GM23338 (cell line): ENCODE results near the gene LAD1. TPM values are rescaled to one million over a fixed set of nuclear protein-coding genes. Genes with fewer than 3 reads are reported as not detected.

Experiments
- ATAC-seq: fragments of 200-7000 bp; cut with Tn5 transposase; 3 replicates; pipeline ENCODE4 v1.9.1; 2020
- DNase-seq: peaks from one replicate; pipeline ENCODE4 v3.0.0-alpha.2; 2015; ENCODE audit warnings: low spot score
- H2AFZ ChIP-seq: fragments of 200-600 bp; sonication (generic); 2 replicates; pipeline ENCODE4 v1.8.0; 2016; ENCODE audit warnings: antibody characterized with exemption, mild to moderate bottlenecking, moderate library complexity
- H3F3A ChIP-seq: fragments of 200-600 bp; sonication (generic); replicated peaks from 2 replicates; pipeline ENCODE4 v1.8.0; 2017; ENCODE audit warnings: antibody characterized with exemption, mixed run types, low read depth
- H3K27ac ChIP-seq: fragments of 200-600 bp; sonication (generic); 2 replicates; pipeline ENCODE4 v1.6.1; 2016; ENCODE audit warnings: low read depth
- H3K27me3 ChIP-seq: fragments of 200-600 bp; sonication (generic); 2 replicates; pipeline ENCODE4 v1.8.0; 2016; ENCODE audit warnings: mild to moderate bottlenecking, mixed run types, moderate library complexity; ENCODE audit not compliant: insufficient read depth
- H3K36me3 ChIP-seq: fragments of 200-600 bp; sonication (generic); 2 replicates; pipeline ENCODE4 v1.8.0; 2016; ENCODE audit warnings: mild to moderate bottlenecking; ENCODE audit not compliant: insufficient read depth
- H3K4me1 ChIP-seq: fragments of 200-600 bp; sonication (generic); 2 replicates; pipeline ENCODE4 v1.8.0; 2016; ENCODE audit warnings: mild to moderate bottlenecking, moderate library complexity; ENCODE audit not compliant: insufficient read depth
- H3K4me2 ChIP-seq: fragments of 200-600 bp; sonication (generic); 2 replicates; pipeline ENCODE4 v1.7.1; 2017; ENCODE audit warnings: mixed run types
- H3K4me3 ChIP-seq: fragments of 200-600 bp; sonication (generic); 2 replicates; pipeline ENCODE4 v1.6.1; 2016; ENCODE audit warnings: mixed run types
- H3K79me2 ChIP-seq: fragments of 200-600 bp; sonication (generic); replicated peaks from 2 replicates; pipeline ENCODE4 v1.8.0; 2017; ENCODE audit warnings: mild to moderate bottlenecking; ENCODE audit not compliant: insufficient read depth
- H3K9me2 ChIP-seq: fragments of 200-600 bp; sonication (generic); 2 replicates; pipeline ENCODE4 v1.8.0; 2017; ENCODE audit not compliant: insufficient read depth
- H4K20me1 ChIP-seq: fragments of 200-600 bp; sonication (generic); replicated peaks from 2 replicates; pipeline ENCODE4 v1.8.0; 2017; ENCODE audit warnings: mild to moderate bottlenecking; ENCODE audit not compliant: insufficient read depth
- H3K27ac Mint-ChIP-seq: 2 replicates; pipeline ENCODE4 v1.8.0; 2020; ENCODE audit warnings: inconsistent platforms, mild to moderate bottlenecking, moderate library complexity, mixed read lengths
- H3K27me3 Mint-ChIP-seq: 3 replicates; pipeline ENCODE4 v1.8.0; 2022; ENCODE audit warnings: low read depth, mild to moderate bottlenecking, moderate library complexity, mixed read lengths, inconsistent platforms; ENCODE audit not compliant: insufficient read depth, poor library complexity
- H3K36me3 Mint-ChIP-seq: 3 replicates; pipeline ENCODE4 v1.8.0; 2021; ENCODE audit warnings: low read depth, mild to moderate bottlenecking, inconsistent platforms, moderate library complexity, mixed read lengths
- H3K4me1 Mint-ChIP-seq: 3 replicates; pipeline ENCODE4 v1.8.0; 2020; ENCODE audit warnings: mild to moderate bottlenecking, inconsistent platforms, mixed read lengths
- H3K4me3 Mint-ChIP-seq: 3 replicates; pipeline ENCODE4 v1.8.0; 2021; ENCODE audit warnings: moderate library complexity, mild to moderate bottlenecking, inconsistent platforms, mixed read lengths
- H3K9me3 Mint-ChIP-seq: 3 replicates; pipeline ENCODE4 v1.8.0; 2020; ENCODE audit warnings: moderate library complexity, mild to moderate bottlenecking, inconsistent platforms, mixed read lengths
- CREB1 ChIP-seq: fragments of 250-450 bp; sonication (Bioruptor Pico); IDR thresholded peaks from 2 replicates; pipeline ENCODE4 v1.5.0; 2020; ENCODE audit warnings: low read depth, mild to moderate bottlenecking, moderate library complexity
- EZH2 ChIP-seq: fragments of 200-600 bp; sonication (generic); IDR thresholded peaks from one replicate; pipeline ENCODE4 v1.8.0; 2017; ENCODE audit warnings: antibody characterized with exemption, mild to moderate bottlenecking, low read depth; ENCODE audit not compliant: unreplicated experiment
- EZH2phosphoT487 ChIP-seq: fragments of 200-600 bp; sonication (generic); IDR thresholded peaks from one replicate; pipeline ENCODE4 v1.8.1; 2018; ENCODE audit warnings: antibody characterized with exemption; ENCODE audit not compliant: unreplicated experiment
- NANOG ChIP-seq: IDR thresholded peaks from 2 replicates; pipeline ENCODE4 v1.6.1; 2016; ENCODE audit warnings: antibody characterized with exemption, borderline replicate concordance
- POLR2AphosphoS5 ChIP-seq: IDR thresholded peaks from 2 replicates; pipeline ENCODE4 v1.6.1; 2016; ENCODE audit warnings: antibody characterized with exemption, low read depth
- STAT1 ChIP-seq: IDR thresholded peaks from one replicate; pipeline ENCODE4 v1.6.1; 2016; ENCODE audit warnings: antibody characterized with exemption; ENCODE audit not compliant: unreplicated experiment
- ZNF114 ChIP-seq: fragments of 250-450 bp; sonication (Bioruptor Pico); IDR thresholded peaks from 2 replicates; pipeline ENCODE4 v1.5.0; 2020; ENCODE audit warnings: mild to moderate bottlenecking, moderate library complexity
- ZNF331 ChIP-seq: fragments of 250-450 bp; sonication (Bioruptor Pico); IDR thresholded peaks from 2 replicates; pipeline ENCODE4 v1.5.0; 2020; ENCODE audit warnings: low read depth, mild to moderate bottlenecking, moderate library complexity
- polyA plus RNA-seq: library from polyadenylated mRNA; unstranded; fragments of >200 nt; fragmentation: Nextera tagmentation; extraction: Ambion mirVana; gene quantifications from 2 replicates; pipeline ENCODE4 v1.2.1, GENCODE V29; 2016
- total RNA-seq: library from RNA; depleted of rRNA; stranded (reverse); fragments of >200 nt; shearing (Covaris generic); gene quantifications from 2 replicates; pipeline ENCODE4 v1.2.3, GENCODE V29; 2014
- TF ChIP-seq, protein P1 (sequence below): fragments of 250-450 bp; sonication (Bioruptor Pico); IDR thresholded peaks from 2 replicates; pipeline ENCODE4 v1.5.0; 2020; ENCODE audit warnings: mild to moderate bottlenecking, moderate library complexity
- TF ChIP-seq, protein P2 (sequence below), 2 experiments: fragments of 200-600 bp in 1 of 2; sonication (generic) in 1 of 2; conservative IDR thresholded peaks; 2 replicates each; pipeline versions ENCODE4 v1.5.1 to v1.6.1; 2016 to 2017; ENCODE audit warnings: antibody characterized with exemption in 2 of 2, low read depth in 2 of 2, mild to moderate bottlenecking in 2 of 2, moderate library complexity in 1 of 2
- TF ChIP-seq, protein P3 (sequence below): IDR thresholded peaks from one replicate; pipeline ENCODE4 v1.6.1; 2018; ENCODE audit warnings: antibody characterized with exemption; ENCODE audit not compliant: unreplicated experiment

LAD1 gene
- total and polyA plus RNA-seq, 2 experiments from 2014 or later, result 17.6 to 18.9 TPM

DNA sequence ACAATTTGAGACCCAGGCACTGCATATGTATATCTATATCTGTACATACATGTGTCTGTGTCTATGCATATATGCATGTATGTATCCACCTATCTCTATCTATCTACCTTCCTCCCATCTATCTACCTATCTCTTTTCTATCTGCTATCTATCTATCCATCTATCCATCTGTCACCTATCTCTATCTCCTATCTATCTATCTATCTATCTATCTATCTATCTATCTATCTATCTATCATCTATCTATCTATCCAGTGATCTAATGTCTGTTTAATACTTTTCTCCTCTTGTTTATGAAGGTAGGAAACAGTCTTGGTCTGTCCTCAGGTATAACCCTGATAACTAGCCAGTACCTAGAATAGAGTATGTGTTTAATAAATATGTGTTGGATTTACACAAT is 47.5 kb downstream of the LAD1 start:
- Mint-ChIP-seq H3K27me3 (peaks cover 13% of the 10 kb centered on the region), H3K4me1 (peaks cover 34% of the 10 kb centered on the region), H3K9me3 (no peaks in the 10 kb centered on the region; the same call in 2 of the 3 replicates), H3K4me3 (no peak overlapping the region), H3K27ac (no peak overlapping the region), H3K36me3 (no peaks in the 10 kb centered on the region)
- H3K9me2 ChIP-seq, result no peaks in the 10 kb centered on the region
- H3F3A ChIP-seq, result peaks cover 4% of the 10 kb centered on the region; the same call in 1 of the 2 replicates
- no peak overlapping the region for H3K4me3 ChIP-seq
- H3K27ac ChIP-seq, result no peak overlapping the region
- H4K20me1 ChIP-seq, result no peaks in the 10 kb centered on the region
- DNase-seq, result no peak
- no peak overlapping the region for H3K4me2 ChIP-seq
- H3K79me2 ChIP-seq, result no peaks in the 10 kb centered on the region
- no peaks in the 10 kb centered on the region for H3K27me3 ChIP-seq
- H3K36me3 ChIP-seq, result no peaks in the 10 kb centered on the region
- no peak for ATAC-seq
- TF ChIP-seq, protein P1, sequence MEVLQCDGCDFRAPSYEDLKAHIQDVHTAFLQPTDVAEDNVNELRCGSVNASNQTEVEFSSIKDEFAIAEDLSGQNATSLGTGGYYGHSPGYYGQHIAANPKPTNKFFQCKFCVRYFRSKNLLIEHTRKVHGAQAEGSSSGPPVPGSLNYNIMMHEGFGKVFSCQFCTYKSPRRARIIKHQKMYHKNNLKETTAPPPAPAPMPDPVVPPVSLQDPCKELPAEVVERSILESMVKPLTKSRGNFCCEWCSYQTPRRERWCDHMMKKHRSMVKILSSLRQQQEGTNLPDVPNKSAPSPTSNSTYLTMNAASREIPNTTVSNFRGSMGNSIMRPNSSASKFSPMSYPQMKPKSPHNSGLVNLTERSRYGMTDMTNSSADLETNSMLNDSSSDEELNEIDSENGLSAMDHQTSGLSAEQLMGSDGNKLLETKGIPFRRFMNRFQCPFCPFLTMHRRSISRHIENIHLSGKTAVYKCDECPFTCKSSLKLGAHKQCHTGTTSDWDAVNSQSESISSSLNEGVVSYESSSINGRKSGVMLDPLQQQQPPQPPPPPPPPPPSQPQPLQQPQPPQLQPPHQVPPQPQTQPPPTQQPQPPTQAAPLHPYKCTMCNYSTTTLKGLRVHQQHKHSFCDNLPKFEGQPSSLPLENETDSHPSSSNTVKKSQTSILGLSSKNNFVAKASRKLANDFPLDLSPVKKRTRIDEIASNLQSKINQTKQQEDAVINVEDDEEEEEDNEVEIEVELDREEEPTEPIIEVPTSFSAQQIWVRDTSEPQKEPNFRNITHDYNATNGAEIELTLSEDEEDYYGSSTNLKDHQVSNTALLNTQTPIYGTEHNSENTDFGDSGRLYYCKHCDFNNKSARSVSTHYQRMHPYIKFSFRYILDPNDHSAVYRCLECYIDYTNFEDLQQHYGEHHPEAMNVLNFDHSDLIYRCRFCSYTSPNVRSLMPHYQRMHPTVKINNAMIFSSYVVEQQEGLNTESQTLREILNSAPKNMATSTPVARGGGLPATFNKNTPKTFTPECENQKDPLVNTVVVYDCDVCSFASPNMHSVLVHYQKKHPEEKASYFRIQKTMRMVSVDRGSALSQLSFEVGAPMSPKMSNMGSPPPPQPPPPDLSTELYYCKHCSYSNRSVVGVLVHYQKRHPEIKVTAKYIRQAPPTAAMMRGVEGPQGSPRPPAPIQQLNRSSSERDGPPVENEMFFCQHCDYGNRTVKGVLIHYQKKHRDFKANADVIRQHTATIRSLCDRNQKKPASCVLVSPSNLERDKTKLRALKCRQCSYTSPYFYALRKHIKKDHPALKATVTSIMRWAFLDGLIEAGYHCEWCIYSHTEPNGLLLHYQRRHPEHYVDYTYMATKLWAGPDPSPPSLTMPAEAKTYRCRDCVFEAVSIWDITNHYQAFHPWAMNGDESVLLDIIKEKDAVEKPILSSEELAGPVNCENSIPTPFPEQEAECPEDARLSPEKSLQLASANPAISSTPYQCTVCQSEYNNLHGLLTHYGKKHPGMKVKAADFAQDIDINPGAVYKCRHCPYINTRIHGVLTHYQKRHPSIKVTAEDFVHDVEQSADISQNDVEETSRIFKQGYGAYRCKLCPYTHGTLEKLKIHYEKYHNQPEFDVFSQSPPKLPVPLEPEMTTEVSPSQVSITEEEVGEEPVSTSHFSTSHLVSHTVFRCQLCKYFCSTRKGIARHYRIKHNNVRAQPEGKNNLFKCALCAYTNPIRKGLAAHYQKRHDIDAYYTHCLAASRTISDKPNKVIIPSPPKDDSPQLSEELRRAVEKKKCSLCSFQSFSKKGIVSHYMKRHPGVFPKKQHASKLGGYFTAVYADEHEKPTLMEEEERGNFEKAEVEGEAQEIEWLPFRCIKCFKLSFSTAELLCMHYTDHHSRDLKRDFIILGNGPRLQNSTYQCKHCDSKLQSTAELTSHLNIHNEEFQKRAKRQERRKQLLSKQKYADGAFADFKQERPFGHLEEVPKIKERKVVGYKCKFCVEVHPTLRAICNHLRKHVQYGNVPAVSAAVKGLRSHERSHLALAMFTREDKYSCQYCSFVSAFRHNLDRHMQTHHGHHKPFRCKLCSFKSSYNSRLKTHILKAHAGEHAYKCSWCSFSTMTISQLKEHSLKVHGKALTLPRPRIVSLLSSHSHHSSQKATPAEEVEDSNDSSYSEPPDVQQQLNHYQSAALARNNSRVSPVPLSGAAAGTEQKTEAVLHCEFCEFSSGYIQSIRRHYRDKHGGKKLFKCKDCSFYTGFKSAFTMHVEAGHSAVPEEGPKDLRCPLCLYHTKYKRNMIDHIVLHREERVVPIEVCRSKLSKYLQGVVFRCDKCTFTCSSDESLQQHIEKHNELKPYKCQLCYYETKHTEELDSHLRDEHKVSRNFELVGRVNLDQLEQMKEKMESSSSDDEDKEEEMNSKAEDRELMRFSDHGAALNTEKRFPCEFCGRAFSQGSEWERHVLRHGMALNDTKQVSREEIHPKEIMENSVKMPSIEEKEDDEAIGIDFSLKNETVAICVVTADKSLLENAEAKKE, result no peak
- no peak for TF ChIP-seq ZNF331
- TF ChIP-seq CREB1 (CRISPR knock-in tag), result no peak
- TF ChIP-seq POLR2AphosphoS5, result no peak
- no peak for TF ChIP-seq ZNF114 (CRISPR knock-in tag)
- no peak for TF ChIP-seq EZH2phosphoT487
- H2AFZ ChIP-seq, result no peak overlapping the region
- H3K4me1 ChIP-seq, result peaks cover 19% of the 10 kb centered on the region

DNA sequence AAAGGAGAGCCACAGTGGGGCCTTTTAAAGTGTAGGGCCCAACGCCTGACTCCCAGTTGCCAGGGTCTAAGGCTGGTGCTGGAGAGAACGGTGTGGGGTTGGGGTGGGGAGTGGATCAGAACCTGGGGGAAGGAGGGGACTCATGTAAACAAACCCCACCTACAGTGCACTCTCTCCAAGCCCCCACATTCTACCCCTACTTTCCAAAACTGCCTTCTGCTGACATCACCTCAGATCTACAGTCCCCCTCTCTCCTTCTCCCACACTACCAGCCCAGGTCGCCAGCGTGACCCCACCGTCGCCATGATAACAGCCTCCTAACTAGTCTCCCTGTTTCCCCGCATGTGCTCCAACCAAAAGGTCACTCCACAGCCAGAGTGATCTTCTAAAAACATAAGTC is 48.2 kb downstream of the LAD1 start:
- H3K27me3 ChIP-seq, result no peaks in the 10 kb centered on the region
- H3K27ac ChIP-seq, result no peak overlapping the region
- no peaks in the 10 kb centered on the region for H4K20me1 ChIP-seq
- Mint-ChIP-seq H3K4me1 (peaks cover 36% of the 10 kb centered on the region), H3K9me3 (no peaks in the 10 kb centered on the region; the same call in 2 of the 3 replicates), H3K36me3 (no peaks in the 10 kb centered on the region), H3K27ac (no peak overlapping the region), H3K4me3 (no peak overlapping the region), H3K27me3 (peaks cover 14% of the 10 kb centered on the region)
- ATAC-seq (no peak), DNase-seq (no peak)
- no peaks in the 10 kb centered on the region for H3K36me3 ChIP-seq
- H3K79me2 ChIP-seq, result no peaks in the 10 kb centered on the region
- H3K4me2 ChIP-seq, result no peak overlapping the region
- no peak overlapping the region for H2AFZ ChIP-seq
- H3K9me2 ChIP-seq, result no peaks in the 10 kb centered on the region
- H3K4me3 ChIP-seq, result no peak overlapping the region
- peaks cover 4% of the 10 kb centered on the region; the same call in 1 of the 2 replicates for H3F3A ChIP-seq
- H3K4me1 ChIP-seq, result peaks cover 19% of the 10 kb centered on the region
- no peak for TF ChIP-seq NANOG
- TF ChIP-seq ZNF114 (CRISPR knock-in tag), result no peak
- TF ChIP-seq, protein P2, sequence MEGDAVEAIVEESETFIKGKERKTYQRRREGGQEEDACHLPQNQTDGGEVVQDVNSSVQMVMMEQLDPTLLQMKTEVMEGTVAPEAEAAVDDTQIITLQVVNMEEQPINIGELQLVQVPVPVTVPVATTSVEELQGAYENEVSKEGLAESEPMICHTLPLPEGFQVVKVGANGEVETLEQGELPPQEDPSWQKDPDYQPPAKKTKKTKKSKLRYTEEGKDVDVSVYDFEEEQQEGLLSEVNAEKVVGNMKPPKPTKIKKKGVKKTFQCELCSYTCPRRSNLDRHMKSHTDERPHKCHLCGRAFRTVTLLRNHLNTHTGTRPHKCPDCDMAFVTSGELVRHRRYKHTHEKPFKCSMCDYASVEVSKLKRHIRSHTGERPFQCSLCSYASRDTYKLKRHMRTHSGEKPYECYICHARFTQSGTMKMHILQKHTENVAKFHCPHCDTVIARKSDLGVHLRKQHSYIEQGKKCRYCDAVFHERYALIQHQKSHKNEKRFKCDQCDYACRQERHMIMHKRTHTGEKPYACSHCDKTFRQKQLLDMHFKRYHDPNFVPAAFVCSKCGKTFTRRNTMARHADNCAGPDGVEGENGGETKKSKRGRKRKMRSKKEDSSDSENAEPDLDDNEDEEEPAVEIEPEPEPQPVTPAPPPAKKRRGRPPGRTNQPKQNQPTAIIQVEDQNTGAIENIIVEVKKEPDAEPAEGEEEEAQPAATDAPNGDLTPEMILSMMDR (conservative IDR thresholded peaks at IDR 0.05; ENCODE audit: low read depth in 2 of 2), result no peak
- TF ChIP-seq, protein P3, sequence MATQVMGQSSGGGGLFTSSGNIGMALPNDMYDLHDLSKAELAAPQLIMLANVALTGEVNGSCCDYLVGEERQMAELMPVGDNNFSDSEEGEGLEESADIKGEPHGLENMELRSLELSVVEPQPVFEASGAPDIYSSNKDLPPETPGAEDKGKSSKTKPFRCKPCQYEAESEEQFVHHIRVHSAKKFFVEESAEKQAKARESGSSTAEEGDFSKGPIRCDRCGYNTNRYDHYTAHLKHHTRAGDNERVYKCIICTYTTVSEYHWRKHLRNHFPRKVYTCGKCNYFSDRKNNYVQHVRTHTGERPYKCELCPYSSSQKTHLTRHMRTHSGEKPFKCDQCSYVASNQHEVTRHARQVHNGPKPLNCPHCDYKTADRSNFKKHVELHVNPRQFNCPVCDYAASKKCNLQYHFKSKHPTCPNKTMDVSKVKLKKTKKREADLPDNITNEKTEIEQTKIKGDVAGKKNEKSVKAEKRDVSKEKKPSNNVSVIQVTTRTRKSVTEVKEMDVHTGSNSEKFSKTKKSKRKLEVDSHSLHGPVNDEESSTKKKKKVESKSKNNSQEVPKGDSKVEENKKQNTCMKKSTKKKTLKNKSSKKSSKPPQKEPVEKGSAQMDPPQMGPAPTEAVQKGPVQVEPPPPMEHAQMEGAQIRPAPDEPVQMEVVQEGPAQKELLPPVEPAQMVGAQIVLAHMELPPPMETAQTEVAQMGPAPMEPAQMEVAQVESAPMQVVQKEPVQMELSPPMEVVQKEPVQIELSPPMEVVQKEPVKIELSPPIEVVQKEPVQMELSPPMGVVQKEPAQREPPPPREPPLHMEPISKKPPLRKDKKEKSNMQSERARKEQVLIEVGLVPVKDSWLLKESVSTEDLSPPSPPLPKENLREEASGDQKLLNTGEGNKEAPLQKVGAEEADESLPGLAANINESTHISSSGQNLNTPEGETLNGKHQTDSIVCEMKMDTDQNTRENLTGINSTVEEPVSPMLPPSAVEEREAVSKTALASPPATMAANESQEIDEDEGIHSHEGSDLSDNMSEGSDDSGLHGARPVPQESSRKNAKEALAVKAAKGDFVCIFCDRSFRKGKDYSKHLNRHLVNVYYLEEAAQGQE, result no peak
- TF ChIP-seq STAT1, result no peak
- no peak for TF ChIP-seq EZH2
- TF ChIP-seq ZNF331, result no peak
- TF ChIP-seq CREB1 (CRISPR knock-in tag), result no peak
